T47D (cell line): ENCODE results near the gene ARNT2.

Experiments used
- DNase-seq, 2 experiments: peaks; one replicate each; pipeline versions ENCODE4 v3.0.0 to v3.0.0-alpha.2; 2011 to 2012; ENCODE audit warnings: low read depth in 1 of 2, low spot score in 1 of 2
- JUND ChIP-seq: IDR thresholded peaks from 2 replicates; pipeline ENCODE4 v1.6.1; 2012; ENCODE audit warnings: low read depth
- in situ Hi-C: cut with HindIII; loops from 2 replicates; pipeline ENCODE4 v1.10.0; 2016; ENCODE audit warnings: low sequenced_read_pairs, low pct_unique_long_range_greater_than_20kb

The ARNT2 gene

GRCh38 chr15:80439140-80439539 lies 35.0 kb downstream of the ARNT2 start:
- TF ChIP-seq JUND, result no peak
- in situ Hi-C loops, result no loop called here
- peak in 1 of 2 experiments; percentile 13 for DNase-seq

- TF ChIP-seq JUND, result no peak
- in situ Hi-C loops, result no loop called here
- DNase-seq, result no peak
These were observed 35.8 kb downstream of the ARNT2 start for GRCh38 chr15:80440024-80440423.

- in situ Hi-C loops, result no loop called here
- no peak for TF ChIP-seq JUND
- no peak for DNase-seq
These were observed 36.9 kb downstream of the ARNT2 start for GRCh38 chr15:80441041-80441440.

- TF ChIP-seq JUND, result no peak
- in situ Hi-C loops, result no loop called here
- no peak for DNase-seq
These were observed 37.5 kb downstream of the ARNT2 start for GRCh38 chr15:80441714-80442113.

GRCh38 chr15:80442728-80443403 lies 38.7 kb downstream of the ARNT2 start:
- in situ Hi-C loops, result no loop called here
- no peak for DNase-seq
- TF ChIP-seq JUND, result no peak

GRCh38 chr15:80444680-80445251 lies 40.6 kb downstream of the ARNT2 start:
- in situ Hi-C loops, result no loop called here
- DNase-seq, result no peak
- TF ChIP-seq JUND, result no peak

GRCh38 chr15:80445300-80446041 lies 41.3 kb downstream of the ARNT2 start:
- TF ChIP-seq JUND, result no peak
- DNase-seq, result no peak
- in situ Hi-C loops, result no loop called here

GRCh38 chr15:80447077-80447476 lies 42.9 kb downstream of the ARNT2 start:
- no peak for DNase-seq
- TF ChIP-seq JUND, result no peak
- in situ Hi-C loops, result no loop called here

- DNase-seq, result no peak
- in situ Hi-C loops, result no loop called here
- no peak for TF ChIP-seq JUND
These were observed 45.6 kb downstream of the ARNT2 start for GRCh38 chr15:80449825-80450224.

GRCh38 chr15:80450811-80451321 lies 46.7 kb downstream of the ARNT2 start:
- DNase-seq, result no peak
- no peak for TF ChIP-seq JUND
- in situ Hi-C loops, result no loop called here

- DNase-seq, result no peak
- TF ChIP-seq JUND, result no peak
- in situ Hi-C loops, result no loop called here
These were observed 48.0 kb downstream of the ARNT2 start for GRCh38 chr15:80452166-80452565.

- TF ChIP-seq JUND, result no peak
- in situ Hi-C loops, result no loop called here
- no peak for DNase-seq
These were observed 51.0 kb downstream of the ARNT2 start for GRCh38 chr15:80455051-80455648.
